HCT116 (cell line): ENCODE results near the gene TLR3. TPM values are rescaled to one million over a fixed set of nuclear protein-coding genes. Genes with fewer than 3 reads are reported as not detected.

ENCODE experiments used
- ATAC-seq: fragments of 200-7000 bp; cut with Tn5 transposase; 2 replicates; pipeline ENCODE4 v1.9.1; 2020; ENCODE audit warnings: mild to moderate bottlenecking, moderate library complexity
- BruUV-seq: library from RNA; stranded (reverse); fragments of 400-500 nt; replicated peaks from 2 replicates; lab custom pipeline; 2021; lab: Mats Ljungman, UMichigan
- CTCF ChIA-PET: fragments of 300-600 bp; sonication (Branson Sonifier 250); formaldehyde crosslinking; loops from one replicate; lab custom pipeline; 2021; ENCODE audit warnings: antibody characterized with exemption; lab: Charles Lee
- POLR2A ChIA-PET: fragments of 300-600, 350-600 bp; sonication (Branson Sonifier 250); formaldehyde crosslinking; loops from one replicate; lab custom pipeline; 2021; ENCODE audit warnings: antibody characterized with exemption; lab: Charles Lee
- RAD21 ChIA-PET, 2 experiments: fragments of 300-600 bp; sonication (Branson Sonifier 250); formaldehyde crosslinking; loops; one replicate each; lab custom pipeline; 2023; ENCODE audit warnings: low total read pairs in 2 of 2; ENCODE audit not compliant: uncharacterized antibody in 2 of 2, unreplicated experiment in 2 of 2, low non-redundant PET in 1 of 2; lab: Charles Lee
- DNase-seq: peaks from one replicate; pipeline ENCODE4 v3.0.0-alpha.2; 2010; ENCODE audit warnings: low read depth, low spot score
- H2AFZ ChIP-seq: fragments of 200-600 bp; shearing (Covaris generic), sonication (generic); 2 replicates; pipeline ENCODE4 v1.6.1; 2017; ENCODE audit warnings: low read depth, mixed run types, mixed read lengths, antibody characterized with exemption, low read length; ENCODE audit not compliant: poor library complexity, severe bottlenecking
- H3K27ac ChIP-seq: 2 replicates; pipeline ENCODE4 v1.5.1; 2012; ENCODE audit warnings: low read depth, low read length
- H3K27me3 ChIP-seq: fragments of 200-600 bp; sonication (generic); 2 replicates; pipeline ENCODE4 v1.6.1; 2016; ENCODE audit warnings: mixed run types, low read length, mixed read lengths; ENCODE audit not compliant: insufficient read depth
- H3K36me3 ChIP-seq, 2 experiments: fragments of 200-500 bp in 1 of 2; fragments of 200-600 bp in 1 of 2; sonication (Bioruptor generic) in 1 of 2; sonication (generic) in 1 of 2; 2 replicates each; pipeline versions ENCODE4 v1.5.1 to v1.6.1; 2014 to 2016; ENCODE audit warnings: low read length in 2 of 2, inconsistent platforms in 1 of 2, mixed read lengths in 1 of 2, mixed run types in 1 of 2; ENCODE audit not compliant: insufficient read depth in 2 of 2, control insufficient read depth in 1 of 2
- H3K4me1 ChIP-seq, 2 experiments: fragments of 200-600 bp in 1 of 2; sonication (generic) in 1 of 2; 2 replicates each; pipeline versions ENCODE4 v1.5.1 to v1.6.1; 2012 to 2017; ENCODE audit warnings: low read length in 2 of 2, inconsistent platforms in 1 of 2, mild to moderate bottlenecking in 1 of 2, mixed read lengths in 1 of 2, mixed run types in 1 of 2, moderate library complexity in 1 of 2; ENCODE audit not compliant: insufficient read depth in 2 of 2, control insufficient read depth in 1 of 2
- H3K4me2 ChIP-seq: fragments of 200-600 bp; sonication (generic); 2 replicates; pipeline ENCODE4 v1.6.1; 2017; ENCODE audit warnings: mixed run types, low read length, mixed read lengths
- H3K4me3 ChIP-seq, 2 experiments: fragments of 200-600 bp in 1 of 2; sonication (generic) in 1 of 2; replicated peaks in 1 of 2; 2 replicates each; pipeline ENCODE4 v1.5.1; 2011 to 2016; ENCODE audit warnings: low read length in 2 of 2, control low read depth in 1 of 2, low read depth in 1 of 2, mild to moderate bottlenecking in 1 of 2, mixed read lengths in 1 of 2, mixed run types in 1 of 2
- H3K79me2 ChIP-seq: fragments of 200-600 bp; sonication (generic); 2 replicates; pipeline ENCODE4 v1.6.1; 2017; ENCODE audit warnings: mild to moderate bottlenecking, mixed run types, low read length, moderate library complexity, mixed read lengths; ENCODE audit not compliant: insufficient read depth
- H3K9ac ChIP-seq: fragments of 200-600 bp; sonication (generic); 2 replicates; pipeline ENCODE4 v1.6.1; 2016; ENCODE audit warnings: low read length, mixed read lengths
- H3K9me2 ChIP-seq: fragments of 200-600 bp; sonication (generic), shearing (Covaris generic); 2 replicates; pipeline ENCODE4 v1.6.1; 2017; ENCODE audit warnings: mixed run types, mild to moderate bottlenecking, moderate library complexity; ENCODE audit not compliant: insufficient read depth
- H3K9me3 ChIP-seq, 2 experiments: fragments of 200-500 bp in 1 of 2; fragments of 200-600 bp in 1 of 2; sonication (Bioruptor generic) in 1 of 2; sonication (generic) in 1 of 2; 2 replicates each; pipeline ENCODE4 v1.6.1; 2014 to 2017; ENCODE audit warnings: low read length in 2 of 2, mixed read lengths in 2 of 2, inconsistent platforms in 1 of 2, low read depth in 1 of 2, mild to moderate bottlenecking in 1 of 2, mixed run types in 1 of 2, moderate library complexity in 1 of 2; ENCODE audit not compliant: control insufficient read depth in 1 of 2, insufficient read depth in 1 of 2
- H4K20me1 ChIP-seq: fragments of 200-600 bp; sonication (generic), shearing (Covaris generic); 2 replicates; pipeline ENCODE4 v1.6.1; 2017; ENCODE audit warnings: mixed run types, mild to moderate bottlenecking, moderate library complexity; ENCODE audit not compliant: insufficient read depth
- CEBPB ChIP-seq: IDR thresholded peaks from 2 replicates; pipeline ENCODE4 v1.6.1; 2012; ENCODE audit warnings: low read depth
- CTCF ChIP-seq, 3 experiments: fragments of 200-600 bp in 1 of 3; sonication (generic) in 1 of 3; IDR thresholded peaks in 2 of 3; conservative IDR thresholded peaks in 1 of 3; 2 replicates each; pipeline ENCODE4 v1.5.1; 2012 to 2017; ENCODE audit warnings: low read depth in 2 of 3, low read length in 2 of 3, antibody characterized with exemption in 1 of 3, borderline replicate concordance in 1 of 3, control low read depth in 1 of 3, mild to moderate bottlenecking in 1 of 3, mixed read lengths in 1 of 3, mixed run types in 1 of 3, moderate library complexity in 1 of 3; ENCODE audit not compliant: insufficient read depth in 1 of 3
- EGR1 ChIP-seq: IDR thresholded peaks from 2 replicates; pipeline ENCODE4 v1.6.1; 2012; ENCODE audit warnings: low read depth
- JUND ChIP-seq: IDR thresholded peaks from 2 replicates; pipeline ENCODE4 v1.6.1; 2012
- MAX ChIP-seq: IDR thresholded peaks from 2 replicates; pipeline ENCODE4 v1.6.1; 2012
- POLR2A ChIP-seq: IDR thresholded peaks from 2 replicates; pipeline ENCODE4 v1.7.0; 2011; ENCODE audit warnings: borderline replicate concordance; ENCODE audit not compliant: insufficient read depth, insufficient read length; ENCODE audit errors: extremely low read depth
- RAD21 ChIP-seq: IDR thresholded peaks from 2 replicates; pipeline ENCODE4 v1.6.1; 2012; ENCODE audit warnings: low read depth, mild to moderate bottlenecking
- ZBTB33 ChIP-seq: IDR thresholded peaks from 2 replicates; pipeline ENCODE4 v1.6.1; 2011; ENCODE audit warnings: mild to moderate bottlenecking, low read length, moderate library complexity; ENCODE audit not compliant: insufficient replicate concordance; ENCODE audit errors: extremely low read depth
- intact Hi-C: fragments of 100-400 bp; cut with micrococcal nuclease; formaldehyde crosslinking; loops from 2 replicates; pipeline ENCODE4 v1.10.0; 2022
- total RNA-seq: library from RNA; stranded (reverse); gene quantifications from one replicate; pipeline ENCODE4 v1.2.1, GENCODE V29; 2021; ENCODE audit not compliant: unreplicated experiment

Gene TLR3
- total RNA-seq, 1 experiment from 2014 or later = 1.3 TPM

- RAD21 ChIA-PET = no interaction called here
- H3K4me3 ChIP-seq = no peak overlapping the region
- H3K9ac ChIP-seq = no peak overlapping the region
- no peaks in the 10 kb centered on the region for H3K27me3 ChIP-seq
- DNase-seq (no peak), ATAC-seq (no peak)
- CTCF ChIA-PET = interaction anchor here (1.1 kb wide), 1 partner anchor 383 kb away, joined by 3 read pairs; no protein-coding TSS in a partner anchor
- H3K4me1 ChIP-seq = no peaks in the 10 kb centered on the region; a peak in 1 of 4 replicates
- BruUV-seq = no TSS peak
- POLR2A ChIA-PET = no interaction called here
- H3K9me2 ChIP-seq = no peaks in the 10 kb centered on the region
- H3K4me2 ChIP-seq = no peak overlapping the region
- H3K36me3 ChIP-seq = no peaks in the 10 kb centered on the region
- no peaks in the 10 kb centered on the region for H4K20me1 ChIP-seq
- H3K9me3 ChIP-seq = no peaks in the 10 kb centered on the region
- intact Hi-C loops = loop anchor here (5.0 kb wide), 1 partner anchor 382 kb away; no protein-coding TSS in a partner anchor
- H3K79me2 ChIP-seq = no peaks in the 10 kb centered on the region
- H3K27ac ChIP-seq = no peak overlapping the region
- H2AFZ ChIP-seq = no peak overlapping the region
- TF ChIP-seq ZBTB33 (no peak), CEBPB (no peak), EGR1 (no peak), RAD21 (no peak), JUND (no peak), MAX (no peak), POLR2A (no peak), CTCF (IDR thresholded peaks at IDR 0.05 in 2 of 3, conservative IDR thresholded peaks at IDR 0.05 in 1 of 3; ENCODE audit: borderline replicate concordance in 1 of 3, insufficient read depth in 1 of 3, low read depth in 2 of 3, low read length in 2 of 3) (no peak)
- TF ChIP-seq, all 23 proteins: peak for 0
Observed at GRCh38 chr4:186023975-186024374, 45.0 kb upstream of the TLR3 start.
